GM19328 (cell line): ENCODE results near the gene GRIK3.

Experiments
- ATAC-seq: cut with Tn5 transposase; IDR thresholded peaks from one replicate; pipeline ENCODE4 v1.9.1; 2021; ENCODE audit warnings: mild to moderate bottlenecking, moderate library complexity; ENCODE audit not compliant: unreplicated experiment

GRIK3 gene

GRCh38 chr1:36859926-36860325 lies 174.4 kb downstream of the GRIK3 start:
- ATAC-seq: no peak

DNA sequence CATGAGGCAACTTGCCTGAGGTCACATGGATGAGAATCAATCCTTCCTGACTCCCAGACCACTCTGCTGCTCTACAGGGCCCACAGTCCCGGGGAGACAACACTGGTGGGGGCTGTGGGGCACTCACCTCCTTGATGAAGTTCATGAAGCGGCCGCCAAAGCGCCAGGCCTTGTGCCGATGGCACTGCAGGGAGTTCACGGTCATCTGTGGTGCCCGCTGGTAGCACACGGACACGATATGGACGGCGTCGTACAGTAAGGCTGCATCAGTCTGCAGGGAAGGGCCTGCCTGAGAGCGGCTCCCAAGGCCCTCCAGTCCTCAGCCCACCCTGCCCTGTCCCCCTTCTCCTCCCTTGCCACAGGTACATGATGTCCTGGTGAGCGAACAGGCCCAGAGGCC lies 175.3 kb downstream of the GRIK3 start:
- ATAC-seq: no peak

DNA sequence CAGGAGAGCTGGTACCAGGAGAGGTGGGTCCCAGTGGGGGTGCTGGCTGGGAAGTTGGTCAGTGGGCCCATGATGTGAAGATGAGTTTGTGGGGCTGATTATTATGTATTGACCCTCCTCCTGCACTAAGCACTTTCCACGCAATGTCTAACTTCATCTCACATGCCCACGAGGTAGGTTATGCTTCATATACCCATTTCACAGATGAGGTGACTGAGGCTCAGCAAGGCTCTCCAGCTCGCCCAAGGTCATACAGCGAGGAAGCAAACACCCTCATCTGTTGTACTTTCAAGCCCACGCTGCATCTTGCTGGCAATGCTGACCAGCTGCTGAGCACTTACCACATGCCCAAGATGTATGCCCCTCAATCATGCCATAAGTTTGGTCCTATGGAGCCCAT lies 175.8 kb downstream of the GRIK3 start:
- ATAC-seq: no peak

- no peak for ATAC-seq
These were observed 176.6 kb downstream of the GRIK3 start for GRCh38 chr1:36857754-36858153.

- no peak for ATAC-seq
These were observed 178.4 kb downstream of the GRIK3 start for GRCh38 chr1:36855699-36856494.

DNA sequence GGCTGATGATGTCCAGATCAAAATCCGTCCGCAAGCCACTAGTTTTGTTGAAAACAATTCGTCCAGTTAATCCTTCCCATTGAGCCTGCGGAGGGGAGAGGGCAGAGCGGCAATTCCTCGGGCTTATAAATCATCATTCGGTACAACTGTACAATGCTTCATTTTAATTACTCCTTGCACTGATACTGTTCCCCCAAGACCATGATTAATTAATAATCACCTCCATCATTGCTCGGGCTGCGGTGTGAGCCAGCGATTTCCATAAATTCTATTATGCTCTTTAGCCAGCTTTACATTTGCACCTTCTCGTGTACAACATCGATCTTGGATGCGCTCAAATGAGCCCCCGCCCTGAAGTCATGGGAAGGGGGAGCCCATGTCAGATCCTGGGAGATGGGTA lies 180.7 kb downstream of the GRIK3 start:
- no peak for ATAC-seq

DNA sequence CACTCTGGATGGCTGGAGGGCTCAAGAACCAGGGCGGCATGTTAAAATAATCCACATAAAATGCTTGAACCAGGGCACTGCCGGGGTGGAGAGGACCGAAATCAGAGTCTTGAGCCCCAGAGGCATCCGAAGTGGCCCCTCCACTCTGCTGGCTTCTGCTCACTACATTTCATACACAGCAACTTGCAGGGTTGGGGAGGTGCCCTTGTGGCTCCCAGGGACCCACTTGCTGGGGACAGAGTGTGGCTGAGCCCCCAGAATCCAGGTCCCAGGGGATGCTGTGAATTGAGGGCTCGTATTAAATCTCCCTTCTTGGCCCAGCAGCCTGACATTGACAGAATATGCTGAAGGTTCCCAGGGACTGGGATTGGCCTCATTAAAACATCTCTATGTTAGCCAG lies 181.7 kb downstream of the GRIK3 start:
- ATAC-seq: no peak

DNA sequence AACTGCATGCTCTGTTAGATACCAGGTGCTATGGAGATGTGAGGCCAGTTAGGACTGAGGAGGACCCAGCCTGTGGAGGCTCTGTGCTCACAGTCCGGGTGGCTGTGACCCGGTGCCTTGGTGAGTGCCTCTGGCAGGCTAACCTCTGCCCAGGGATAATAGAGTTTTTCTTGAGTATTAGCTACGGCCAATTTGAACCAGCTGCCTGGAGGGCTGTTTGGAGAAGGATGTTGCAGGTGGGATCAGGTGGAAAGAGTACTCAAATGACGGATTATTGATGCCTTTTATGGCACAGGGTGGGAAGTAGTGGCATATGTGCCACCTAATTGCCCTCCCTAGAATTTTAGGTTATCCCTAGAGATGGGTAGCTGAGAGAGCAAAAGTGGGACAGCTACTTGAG lies 182.7 kb downstream of the GRIK3 start:
- ATAC-seq: no peak

DNA sequence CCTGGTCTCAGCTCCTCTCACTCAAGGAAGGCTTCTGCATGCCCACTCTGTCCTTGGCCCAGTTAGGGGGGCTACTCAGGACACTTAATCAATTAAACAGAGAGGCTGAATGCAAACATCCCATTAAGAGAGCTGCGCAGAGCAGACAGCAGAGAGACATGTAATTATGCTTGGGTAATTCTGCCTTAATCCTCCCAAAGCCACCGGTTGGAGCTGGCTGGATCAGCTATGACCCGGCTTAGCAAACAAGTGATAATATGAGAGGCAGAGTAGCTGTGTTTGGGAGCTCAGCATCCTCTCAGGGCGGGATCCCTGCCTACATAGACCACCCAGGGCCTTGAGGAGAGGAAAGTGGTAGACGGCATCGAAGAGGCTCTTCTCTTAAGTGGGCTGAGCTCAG lies 183.2 kb downstream of the GRIK3 start:
- ATAC-seq: no peak

GRCh38 chr1:36849956-36850355 lies 184.4 kb downstream of the GRIK3 start:
- ATAC-seq: no peak

GRCh38 chr1:36847761-36848160 lies 186.6 kb downstream of the GRIK3 start:
- no peak for ATAC-seq

DNA sequence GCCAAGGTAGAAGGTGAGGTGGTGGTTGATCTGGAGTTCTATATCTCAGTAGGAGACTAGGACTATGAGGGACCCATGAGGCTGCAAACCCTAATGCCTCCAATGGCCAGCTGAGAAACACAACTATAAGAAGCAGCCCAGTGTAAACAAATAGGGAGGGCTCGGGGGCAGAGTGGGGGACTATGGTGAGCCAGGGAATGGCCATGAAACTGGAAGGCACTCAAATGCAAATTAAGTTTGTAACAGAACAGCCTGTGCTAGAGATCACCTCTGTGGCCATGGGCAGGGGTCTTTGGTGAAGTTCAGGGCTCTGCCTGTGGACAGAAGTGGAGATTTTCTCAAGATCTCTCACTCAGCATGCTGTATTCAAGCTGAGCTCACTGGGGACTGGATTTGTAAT lies 187.1 kb downstream of the GRIK3 start:
- no peak for ATAC-seq

- ATAC-seq: no peak
These were observed 188.0 kb downstream of the GRIK3 start for GRCh38 chr1:36846357-36846756.

- ATAC-seq: no peak
These were observed 188.5 kb downstream of the GRIK3 start for GRCh38 chr1:36845802-36846201.

DNA sequence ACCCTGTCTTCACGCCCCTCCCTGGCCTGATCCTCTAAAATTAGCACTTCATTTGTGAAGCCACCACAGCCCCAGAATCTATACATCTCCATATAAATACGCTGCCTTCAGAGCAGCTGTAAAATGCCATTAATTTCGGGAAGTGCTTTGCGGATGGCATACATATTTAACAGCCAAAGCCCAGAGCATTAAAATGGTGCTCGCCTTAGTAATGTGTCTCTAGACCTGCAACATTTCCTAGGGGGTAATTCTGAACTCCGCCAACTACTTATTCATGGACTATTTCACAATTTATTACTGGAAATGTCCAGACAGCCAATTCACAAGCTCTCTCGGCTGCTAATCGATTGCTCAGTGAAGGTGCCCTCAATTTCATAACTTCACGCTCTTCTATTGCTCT lies 189.4 kb downstream of the GRIK3 start:
- ATAC-seq: no peak

GRCh38 chr1:36843906-36844610 lies 190.3 kb downstream of the GRIK3 start:
- ATAC-seq: no peak

- no peak for ATAC-seq
These were observed 191.3 kb downstream of the GRIK3 start for GRCh38 chr1:36843027-36843426.

GRCh38 chr1:36842448-36842847 lies 191.9 kb downstream of the GRIK3 start:
- no peak for ATAC-seq

GRCh38 chr1:36839485-36839884 lies 194.8 kb downstream of the GRIK3 start:
- ATAC-seq: no peak

GRCh38 chr1:36838888-36839287 lies 195.4 kb downstream of the GRIK3 start:
- ATAC-seq: no peak

- ATAC-seq: no peak
These were observed 197.4 kb downstream of the GRIK3 start for GRCh38 chr1:36836916-36837315.

DNA sequence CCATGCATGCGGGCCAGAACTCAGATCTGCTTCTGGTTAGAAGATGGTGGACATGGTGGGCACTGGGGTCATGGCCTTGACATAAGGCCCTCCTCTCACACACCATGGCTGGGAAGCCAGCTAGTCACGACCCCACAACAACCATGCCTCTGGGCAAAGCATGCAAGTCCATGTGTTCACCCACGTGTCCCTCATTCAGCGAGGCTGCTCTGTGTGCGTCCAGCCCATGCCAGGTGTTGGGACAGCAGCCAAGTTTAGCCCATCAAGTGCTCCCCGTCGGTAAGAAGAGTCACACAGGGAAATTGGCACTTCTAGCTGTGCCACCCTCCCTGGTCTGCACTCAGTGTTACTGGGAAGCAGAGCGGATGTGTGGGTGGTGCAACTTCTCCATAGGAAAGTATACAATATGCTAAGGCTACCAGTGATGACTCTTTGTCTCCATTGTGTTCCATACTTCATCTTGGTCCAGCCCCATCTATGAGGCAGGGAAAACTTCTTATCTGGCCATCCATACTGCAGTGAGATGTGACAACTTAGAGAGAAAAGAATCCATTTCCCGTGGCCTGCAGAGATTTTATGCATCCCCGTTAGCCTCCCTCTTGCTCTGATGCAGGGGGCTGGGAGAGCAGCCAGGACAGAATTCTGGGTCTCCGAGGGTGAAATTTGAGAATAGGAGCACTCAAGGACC lies 198.0 kb downstream of the GRIK3 start:
- no peak for ATAC-seq
